HepG2 (cell line): ENCODE data around the gene NTMT1. TPM values are rescaled to one million over a fixed set of nuclear protein-coding genes. Genes with fewer than 3 reads are reported as not detected.

ENCODE experiments used
- BRD4 ChIP-seq: sonication (generic); formaldehyde crosslinking; IDR thresholded peaks from 2 replicates; pipeline ENCODE4 v1.4.0; 2020; ENCODE audit warnings: missing genetic modification reagents
- NR2F6 ChIP-seq, 2 experiments: IDR thresholded peaks; 2 replicates each; pipeline ENCODE4 v1.6.1; 2016; ENCODE audit warnings: antibody characterized with exemption in 1 of 2, mild to moderate bottlenecking in 1 of 2
- RAD21 ChIP-seq: fragments of 450-650 bp; formaldehyde crosslinking; IDR thresholded peaks from 2 replicates; pipeline ENCODE4 v1.5.0; 2020; ENCODE audit warnings: mild to moderate bottlenecking
- REPIN1 ChIP-seq: sonication (generic); formaldehyde crosslinking; IDR thresholded peaks from 2 replicates; pipeline ENCODE4 v1.8.0; 2022; ENCODE audit warnings: missing genetic modification reagents, low read depth, mild to moderate bottlenecking, borderline replicate concordance
- STAG1 ChIP-seq: sonication (generic); formaldehyde crosslinking; IDR thresholded peaks from 2 replicates; pipeline ENCODE4 v1.4.0; 2020; ENCODE audit warnings: missing genetic modification reagents
- ZBTB25 ChIP-seq: IDR thresholded peaks from 2 replicates; pipeline ENCODE4 v1.6.1; 2018; ENCODE audit warnings: missing genetic modification reagents
- ZEB1 ChIP-seq: IDR thresholded peaks from 2 replicates; pipeline ENCODE4 v1.6.1; 2012; ENCODE audit warnings: mild to moderate bottlenecking, low read depth, inconsistent platforms; ENCODE audit not compliant: insufficient replicate concordance
- ZFP91 ChIP-seq: sonication (generic); formaldehyde crosslinking; IDR thresholded peaks from 2 replicates; pipeline ENCODE4 v1.9.0; 2022; ENCODE audit warnings: missing genetic modification reagents, mild to moderate bottlenecking, borderline replicate concordance
- ZNF318 ChIP-seq: sonication (generic); formaldehyde crosslinking; IDR thresholded peaks from 2 replicates; pipeline ENCODE4 v1.4.0; 2020; ENCODE audit warnings: mild to moderate bottlenecking, missing genetic modification reagents
- ZNF350 ChIP-seq: sonication (generic); formaldehyde crosslinking; IDR thresholded peaks from 2 replicates; pipeline ENCODE4 v1.4.0; 2020; ENCODE audit warnings: mild to moderate bottlenecking, low read depth, missing genetic modification reagents, borderline replicate concordance
- ZNF446 ChIP-seq: sonication (generic); formaldehyde crosslinking; IDR thresholded peaks from 2 replicates; pipeline ENCODE4 v1.5.0; 2020; ENCODE audit warnings: mild to moderate bottlenecking, missing genetic modification reagents
- ZNF775 ChIP-seq: sonication (generic); formaldehyde crosslinking; IDR thresholded peaks from 2 replicates; pipeline ENCODE4 v1.4.0; 2020; ENCODE audit warnings: missing genetic modification reagents, mild to moderate bottlenecking, moderate library complexity, borderline replicate concordance
- polyA plus RNA-seq, 8 experiments: library from polyadenylated mRNA; depleted of rRNA in 3 of 8; stranded (reverse) in 7 of 8; unstranded in 1 of 8; fragments of >200 nt; fragmentation: Illumina TruSeq in 4 of 8; extraction: Trizol in 4 of 8; gene quantifications; 2 replicates each; pipeline versions ENCODE4 v1.2.1 to v1.2.3, GENCODE V29; 2011 to 2016; ENCODE audit warnings: low read depth in 4 of 8, missing spikeins in 1 of 8, mixed read lengths in 1 of 8; ENCODE audit not compliant: insufficient read depth in 1 of 8
- total RNA-seq, 5 experiments: library from RNA; depleted of rRNA; stranded (reverse); fragments of >200 nt; fragmentation: Illumina TruSeq; extraction: Trizol; gene quantifications; 2 replicates each; pipeline ENCODE4 v1.2.3, GENCODE V29; 2016; ENCODE audit warnings: low read depth in 1 of 5
- TF ChIP-seq, protein P1 (sequence below): sonication (generic); formaldehyde crosslinking; conservative IDR thresholded peaks from 2 replicates; pipeline ENCODE4 v1.5.0; 2020; ENCODE audit warnings: missing genetic modification reagents
- TF ChIP-seq, protein P2 (sequence below): sonication (generic); formaldehyde crosslinking; IDR thresholded peaks from 2 replicates; pipeline ENCODE4 v1.8.1; 2022; ENCODE audit warnings: mild to moderate bottlenecking, missing genetic modification reagents

NTMT1 gene
- total and polyA plus RNA-seq, 2 of the 13 experiments (the other 11 are each of a cell fraction or from before 2014, with no cell fraction given): 49.1 to 53.8 TPM

DNA sequence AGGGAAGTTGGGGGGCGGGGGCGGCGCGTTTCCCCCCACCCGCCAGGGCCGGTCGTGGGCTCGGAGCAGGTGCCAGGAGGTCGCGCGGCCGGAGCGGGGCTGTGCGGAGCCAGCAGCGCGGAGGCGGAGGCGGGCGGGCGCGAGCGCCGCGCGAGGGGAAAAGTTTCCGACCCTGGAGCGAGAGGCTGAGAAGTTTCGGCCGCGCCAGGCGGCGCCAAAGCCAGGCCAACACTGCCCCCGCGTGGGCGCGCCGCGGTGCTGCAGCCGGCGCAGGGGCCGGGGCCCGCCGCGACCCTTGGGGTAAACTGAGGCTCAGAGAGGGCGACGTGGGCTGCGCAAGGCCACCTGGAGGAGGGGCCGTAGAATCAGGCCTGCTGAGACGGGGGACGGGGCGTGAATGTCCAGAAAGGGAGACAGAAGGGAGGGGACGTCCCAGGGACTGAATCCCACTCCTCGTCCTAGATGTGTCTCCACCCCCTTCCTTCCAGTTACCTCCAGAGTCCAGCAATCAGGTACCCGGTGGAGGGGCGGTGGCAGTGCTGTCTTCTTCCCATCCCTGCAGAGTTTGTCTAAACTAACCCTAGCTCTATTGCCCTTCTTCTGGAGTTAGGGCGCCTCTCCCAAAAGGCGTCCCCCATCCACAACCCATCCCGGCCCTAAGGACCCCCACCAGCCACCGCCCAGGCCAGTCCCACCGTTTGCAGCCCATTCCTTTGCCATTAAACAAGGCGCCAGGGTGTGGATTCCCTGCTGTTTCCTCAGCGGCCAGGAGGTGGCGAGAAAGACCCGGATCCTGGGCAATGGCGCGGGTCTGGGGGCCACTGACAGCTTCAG lies 15.3 kb upstream of the NTMT1 start (continued):
- no peak for TF ChIP-seq NR2F6 (IDR thresholded peaks at IDR 0.05)
- TF ChIP-seq NR2F6 (CRISPR knock-in tag; IDR thresholded peaks at IDR 0.05): no peak
- TF ChIP-seq ZEB1: no peak
- no peak for TF ChIP-seq ZNF775 (CRISPR knock-in tag)
- TF ChIP-seq ZNF318 (CRISPR knock-in tag): no peak
- 0 out of 2 replicates have a peak, but pooled peaks have one; percentile 8 for TF ChIP-seq BRD4 (CRISPR knock-in tag)
- TF ChIP-seq, protein P1, sequence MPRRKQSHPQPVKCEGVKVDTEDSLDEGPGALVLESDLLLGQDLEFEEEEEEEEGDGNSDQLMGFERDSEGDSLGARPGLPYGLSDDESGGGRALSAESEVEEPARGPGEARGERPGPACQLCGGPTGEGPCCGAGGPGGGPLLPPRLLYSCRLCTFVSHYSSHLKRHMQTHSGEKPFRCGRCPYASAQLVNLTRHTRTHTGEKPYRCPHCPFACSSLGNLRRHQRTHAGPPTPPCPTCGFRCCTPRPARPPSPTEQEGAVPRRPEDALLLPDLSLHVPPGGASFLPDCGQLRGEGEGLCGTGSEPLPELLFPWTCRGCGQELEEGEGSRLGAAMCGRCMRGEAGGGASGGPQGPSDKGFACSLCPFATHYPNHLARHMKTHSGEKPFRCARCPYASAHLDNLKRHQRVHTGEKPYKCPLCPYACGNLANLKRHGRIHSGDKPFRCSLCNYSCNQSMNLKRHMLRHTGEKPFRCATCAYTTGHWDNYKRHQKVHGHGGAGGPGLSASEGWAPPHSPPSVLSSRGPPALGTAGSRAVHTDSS (CRISPR knock-in tag): no peak
- peak; percentile 68; the same call in 1 of the 2 replicates for TF ChIP-seq ZNF350
- no peak for TF ChIP-seq ZNF446 (CRISPR knock-in tag)
- TF ChIP-seq ZBTB25 (CRISPR knock-in tag): no peak
- TF ChIP-seq ZFP91 (CRISPR knock-in tag): peak; percentile 30
- TF ChIP-seq, protein P2, sequence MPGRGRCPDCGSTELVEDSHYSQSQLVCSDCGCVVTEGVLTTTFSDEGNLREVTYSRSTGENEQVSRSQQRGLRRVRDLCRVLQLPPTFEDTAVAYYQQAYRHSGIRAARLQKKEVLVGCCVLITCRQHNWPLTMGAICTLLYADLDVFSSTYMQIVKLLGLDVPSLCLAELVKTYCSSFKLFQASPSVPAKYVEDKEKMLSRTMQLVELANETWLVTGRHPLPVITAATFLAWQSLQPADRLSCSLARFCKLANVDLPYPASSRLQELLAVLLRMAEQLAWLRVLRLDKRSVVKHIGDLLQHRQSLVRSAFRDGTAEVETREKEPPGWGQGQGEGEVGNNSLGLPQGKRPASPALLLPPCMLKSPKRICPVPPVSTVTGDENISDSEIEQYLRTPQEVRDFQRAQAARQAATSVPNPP (CRISPR knock-in tag): 0 out of 2 replicates have a peak, but pooled peaks have one; percentile 35
- peak; percentile 96 for TF ChIP-seq STAG1 (CRISPR knock-in tag)
- peak; percentile 100 for TF ChIP-seq RAD21 (CRISPR knock-in tag)
- no peak for TF ChIP-seq REPIN1 (CRISPR knock-in tag)
